Calu3 (cell line): Measurements from ENCODE around the gene GRM7. TPM values are rescaled to one million over a fixed set of nuclear protein-coding genes. Genes with fewer than 3 reads are reported as not detected.

Experiments
- BruUV-seq: library from RNA; stranded (reverse); fragments of 400-500 nt; replicated peaks from 2 replicates; lab custom pipeline; 2021; lab: Mats Ljungman, UMichigan
- CTCF ChIA-PET: fragments of 300-600 bp; sonication (Branson Sonifier 250); formaldehyde crosslinking; loops from one replicate; lab custom pipeline; 2022; ENCODE audit warnings: antibody characterized with exemption; lab: Charles Lee
- DNase-seq: peaks from one replicate; pipeline ENCODE4 v3.0.0; 2022
- H3K27ac Mint-ChIP-seq: one replicate; pipeline ENCODE4 v1.8.0; 2022; ENCODE audit warnings: mixed read lengths; ENCODE audit not compliant: unreplicated experiment
- H3K27me3 Mint-ChIP-seq: one replicate; pipeline ENCODE4 v1.8.0; 2022; ENCODE audit warnings: mixed read lengths; ENCODE audit not compliant: unreplicated experiment
- H3K36me3 Mint-ChIP-seq: one replicate; pipeline ENCODE4 v1.8.0; 2022; ENCODE audit warnings: mild to moderate bottlenecking, moderate library complexity, mixed read lengths; ENCODE audit not compliant: insufficient read depth, unreplicated experiment
- H3K4me1 Mint-ChIP-seq: one replicate; pipeline ENCODE4 v1.8.0; 2022; ENCODE audit warnings: mild to moderate bottlenecking, low read depth, mixed read lengths; ENCODE audit not compliant: unreplicated experiment
- H3K4me3 Mint-ChIP-seq: one replicate; pipeline ENCODE4 v1.8.0; 2022; ENCODE audit warnings: mild to moderate bottlenecking, low read depth, moderate library complexity, mixed read lengths; ENCODE audit not compliant: unreplicated experiment
- H3K9me3 Mint-ChIP-seq: one replicate; pipeline ENCODE4 v1.8.0; 2022; ENCODE audit warnings: low read depth, mixed read lengths; ENCODE audit not compliant: unreplicated experiment
- intact Hi-C: fragments of 100-400 bp; cut with micrococcal nuclease; formaldehyde crosslinking; loops from one replicate; pipeline ENCODE4 v1.10.0; 2022; ENCODE audit not compliant: unreplicated experiment
- total RNA-seq: library from RNA; stranded (reverse); gene quantifications from 2 replicates; pipeline ENCODE4 v1.2.3, GENCODE V29; 2022
- TF ChIP-seq, protein P1 (sequence below): fragments of 200-600 bp; IDR thresholded peaks from one replicate; pipeline ENCODE4 v1.8.0; 2022; ENCODE audit warnings: antibody characterized with exemption; ENCODE audit not compliant: unreplicated experiment

GRM7 gene
- total RNA-seq, 1 experiment from 2014 or later, result not detected

DNA sequence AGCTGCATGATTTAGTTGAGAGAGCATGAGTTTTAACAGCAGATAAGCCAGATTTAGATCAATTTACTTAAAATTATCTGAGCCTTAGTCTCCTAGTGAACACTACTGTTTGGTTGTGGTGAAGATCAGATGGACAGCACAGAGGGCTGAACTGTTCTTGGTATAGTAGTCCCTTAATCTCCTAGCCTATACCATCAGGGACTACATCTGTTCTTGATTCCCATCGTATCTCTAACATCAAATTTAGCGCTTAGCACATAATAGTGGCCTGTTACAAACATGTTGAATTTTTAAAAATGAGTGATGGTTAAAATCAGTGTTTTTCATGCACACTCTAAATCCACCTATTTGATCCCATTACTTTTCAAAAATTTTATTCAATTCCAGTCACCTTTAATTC lies 507.7 kb downstream of the GRM7 start:
- BruUV-seq, result no TSS peak
- no peaks in the 10 kb centered on the region for H3K27me3 Mint-ChIP-seq

GRCh38 chr3:7371693-7372572 lies 511.0 kb downstream of the GRM7 start:
- Mint-ChIP-seq H3K27me3 (no peaks in the 10 kb centered on the region), H3K27ac (no peak overlapping the region), H3K36me3 (no peaks in the 10 kb centered on the region), H3K9me3 (peaks cover 3% of the 10 kb centered on the region), H3K4me1 (no peaks in the 10 kb centered on the region), H3K4me3 (no peak overlapping the region)
- no peak for DNase-seq
- TF ChIP-seq, protein P1, sequence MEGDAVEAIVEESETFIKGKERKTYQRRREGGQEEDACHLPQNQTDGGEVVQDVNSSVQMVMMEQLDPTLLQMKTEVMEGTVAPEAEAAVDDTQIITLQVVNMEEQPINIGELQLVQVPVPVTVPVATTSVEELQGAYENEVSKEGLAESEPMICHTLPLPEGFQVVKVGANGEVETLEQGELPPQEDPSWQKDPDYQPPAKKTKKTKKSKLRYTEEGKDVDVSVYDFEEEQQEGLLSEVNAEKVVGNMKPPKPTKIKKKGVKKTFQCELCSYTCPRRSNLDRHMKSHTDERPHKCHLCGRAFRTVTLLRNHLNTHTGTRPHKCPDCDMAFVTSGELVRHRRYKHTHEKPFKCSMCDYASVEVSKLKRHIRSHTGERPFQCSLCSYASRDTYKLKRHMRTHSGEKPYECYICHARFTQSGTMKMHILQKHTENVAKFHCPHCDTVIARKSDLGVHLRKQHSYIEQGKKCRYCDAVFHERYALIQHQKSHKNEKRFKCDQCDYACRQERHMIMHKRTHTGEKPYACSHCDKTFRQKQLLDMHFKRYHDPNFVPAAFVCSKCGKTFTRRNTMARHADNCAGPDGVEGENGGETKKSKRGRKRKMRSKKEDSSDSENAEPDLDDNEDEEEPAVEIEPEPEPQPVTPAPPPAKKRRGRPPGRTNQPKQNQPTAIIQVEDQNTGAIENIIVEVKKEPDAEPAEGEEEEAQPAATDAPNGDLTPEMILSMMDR, result no peak
- BruUV-seq, result no TSS peak
- CTCF ChIA-PET, result no interaction called here
- intact Hi-C loops, result no loop called here

More for the DNA sequence above, 507.7 kb downstream of the GRM7 start:
- Mint-ChIP-seq H3K36me3 (no peaks in the 10 kb centered on the region), H3K9me3 (peaks cover 3% of the 10 kb centered on the region), H3K4me1 (no peaks in the 10 kb centered on the region), H3K27ac (no peak overlapping the region), H3K4me3 (no peak overlapping the region)
- TF ChIP-seq, protein P1, result no peak
- intact Hi-C loops, result no loop called here
- DNase-seq, result no peak
- CTCF ChIA-PET, result no interaction called here

DNA sequence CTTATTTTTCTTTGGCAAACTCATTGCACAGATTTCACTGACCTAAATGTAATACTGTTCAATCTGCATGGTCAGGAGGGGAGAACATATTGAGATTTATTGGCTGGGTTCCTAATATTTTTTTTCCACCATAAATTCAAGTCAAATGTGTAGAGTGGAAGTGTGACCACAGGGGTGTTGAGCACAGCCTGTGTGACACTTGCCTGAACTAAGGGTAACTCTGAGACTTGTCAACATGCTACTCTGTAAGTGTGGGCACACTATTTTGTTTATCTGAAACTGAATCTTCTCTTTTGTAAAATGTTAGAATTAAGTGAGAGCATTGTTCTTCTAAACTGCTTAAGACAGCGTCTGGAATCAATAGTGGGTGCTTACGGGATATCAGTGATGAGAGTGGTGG lies 516.2 kb downstream of the GRM7 start:
- H3K27ac Mint-ChIP-seq, result no peak overlapping the region
- no TSS peak for BruUV-seq
- no peaks in the 10 kb centered on the region for H3K27me3 Mint-ChIP-seq
- CTCF ChIA-PET, result no interaction called here
- intact Hi-C loops, result no loop called here
- H3K4me3 Mint-ChIP-seq, result no peak overlapping the region
- TF ChIP-seq, protein P1, result no peak
- DNase-seq, result no peak
- H3K36me3 Mint-ChIP-seq, result no peaks in the 10 kb centered on the region
- peaks cover 8% of the 10 kb centered on the region for H3K9me3 Mint-ChIP-seq
- peaks cover 1% of the 10 kb centered on the region for H3K4me1 Mint-ChIP-seq

DNA sequence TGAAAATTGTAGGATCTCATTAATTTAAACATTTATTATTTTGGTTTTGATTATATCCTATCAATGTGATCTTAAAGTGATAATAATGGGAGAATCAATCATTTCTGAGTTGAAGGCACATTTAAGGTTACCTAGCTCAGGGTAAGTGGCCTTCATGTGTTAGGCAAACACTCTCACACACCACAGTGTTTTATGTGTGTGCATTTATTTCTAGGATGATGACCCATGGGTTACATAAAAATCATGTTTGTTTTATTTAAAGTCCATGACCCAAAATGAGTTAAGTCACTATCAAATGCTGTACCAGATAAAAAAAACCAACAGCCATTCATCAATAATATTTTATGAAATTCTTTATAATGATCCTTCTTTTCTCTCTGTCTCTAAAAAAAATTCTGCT lies 520.8 kb downstream of the GRM7 start:
- TF ChIP-seq, protein P1, result no peak

More for the DNA sequence above, 520.8 kb downstream of the GRM7 start:
- Mint-ChIP-seq H3K27ac (no peak overlapping the region), H3K9me3 (peaks cover 5% of the 10 kb centered on the region), H3K27me3 (no peaks in the 10 kb centered on the region), H3K4me1 (peaks cover 12% of the 10 kb centered on the region), H3K4me3 (no peak overlapping the region), H3K36me3 (no peaks in the 10 kb centered on the region)
- BruUV-seq, result no TSS peak
- intact Hi-C loops, result no loop called here
- DNase-seq, result no peak
- CTCF ChIA-PET, result interaction anchor here (0.9 kb wide), 1 partner anchor 1211 kb away, joined by 3 read pairs; no protein-coding TSS in a partner anchor
